ENCODE measurements around the gene TBC1D22B.

- no peak for TF ChIP-seq POLR2AphosphoS5 (IDR thresholded peaks at IDR 0.05; ENCODE audit: control insufficient read depth, insufficient read depth, low read depth, low read length)
- TF ChIP-seq FOSL1 (tag; conservative IDR thresholded peaks at IDR 0.05): no peak
- no peak for TF ChIP-seq PHTF2 (CRISPR knock-in tag; IDR thresholded peaks at IDR 0.05)
- no peak for TF ChIP-seq TAF7 (tag; IDR thresholded peaks at IDR 0.05)
- no peak for TF ChIP-seq MYBL2 (IDR thresholded peaks at IDR 0.05; ENCODE audit: low read depth)
- TF ChIP-seq MYBL2 (CRISPR knock-in tag; IDR thresholded peaks at IDR 0.05; ENCODE audit: borderline replicate concordance): no peak
These were observed 19.4 kb downstream of the TBC1D22B start for GRCh38 chr6:37277001-37277409.
